Endodermal cell (in vitro differentiated cells): Measurements from ENCODE around the gene LRRC73. TPM values are rescaled to one million over a fixed set of nuclear protein-coding genes. Genes with fewer than 3 reads are reported as not detected.

ENCODE experiments used
- DNase-seq: peaks from one replicate; pipeline ENCODE4 v3.0.0-alpha.2; 2017
- H3K27ac ChIP-seq: 2 replicates; pipeline ENCODE4 v1.5.1; 2013; ENCODE audit warnings: mild to moderate bottlenecking, low read depth, low read length, moderate library complexity
- H3K27me3 ChIP-seq: 2 replicates; pipeline ENCODE4 v1.6.1; 2013; ENCODE audit warnings: mild to moderate bottlenecking, low read length, moderate library complexity; ENCODE audit not compliant: insufficient read depth, control insufficient read depth, poor library complexity, severe bottlenecking
- H3K36me3 ChIP-seq: 2 replicates; pipeline ENCODE4 v1.7.0; 2013; ENCODE audit warnings: mild to moderate bottlenecking, low read length, moderate library complexity; ENCODE audit not compliant: control insufficient read depth, insufficient read depth
- H3K4me1 ChIP-seq: one replicate; pipeline ENCODE4 v1.7.0; 2013; ENCODE audit warnings: low read length; ENCODE audit not compliant: control insufficient read depth, insufficient read depth
- H3K4me3 ChIP-seq: 2 replicates; pipeline ENCODE4 v1.5.1; 2013; ENCODE audit warnings: mild to moderate bottlenecking, low read length, moderate library complexity
- H3K9ac ChIP-seq: 2 replicates; pipeline ENCODE4 v1.6.1; 2013; ENCODE audit warnings: mild to moderate bottlenecking, low read length, moderate library complexity; ENCODE audit not compliant: poor library complexity, severe bottlenecking; ENCODE audit errors: extremely low read depth
- H3K9me3 ChIP-seq: 2 replicates; pipeline ENCODE4 v1.6.1; 2013; ENCODE audit warnings: mild to moderate bottlenecking, low read length, moderate library complexity; ENCODE audit not compliant: control insufficient read depth
- H3K27ac Mint-ChIP-seq: 2 replicates; pipeline ENCODE4 v1.8.0; 2020; ENCODE audit warnings: mixed read lengths
- H3K27me3 Mint-ChIP-seq: 2 replicates; pipeline ENCODE4 v1.8.0; 2021; ENCODE audit warnings: mild to moderate bottlenecking, mixed read lengths; ENCODE audit not compliant: insufficient read depth
- H3K36me3 Mint-ChIP-seq: 2 replicates; pipeline ENCODE4 v1.8.0; 2020; ENCODE audit warnings: low read depth, mixed read lengths
- H3K4me1 Mint-ChIP-seq: 2 replicates; pipeline ENCODE4 v1.8.0; 2020; ENCODE audit warnings: mixed read lengths
- H3K4me3 Mint-ChIP-seq: 2 replicates; pipeline ENCODE4 v1.8.0; 2020; ENCODE audit warnings: mild to moderate bottlenecking, moderate library complexity, mixed read lengths
- H3K9me3 Mint-ChIP-seq: 2 replicates; pipeline ENCODE4 v1.8.0; 2020; ENCODE audit warnings: mild to moderate bottlenecking, mixed read lengths
- CTCF ChIP-seq: fragments of 200-600 bp; sonication (generic); conservative IDR thresholded peaks from 2 replicates; pipeline ENCODE4 v1.5.0; 2021; ENCODE audit warnings: antibody characterized with exemption, mild to moderate bottlenecking
- WGBS, 2 experiments: methylation state at CpG; one replicate each; pipeline versions ENCODE4 v1.1.5 to v1.1.7; 2013; ENCODE audit warnings: missing lambda C conversion rate in 2 of 2, mixed read lengths in 1 of 2; ENCODE audit not compliant: insufficient coverage in 1 of 2, insufficient read length in 1 of 2; 5-methylcytosine and 5-hydroxymethylcytosine counted together
- total RNA-seq, 2 donors: library from RNA; stranded (reverse); fragmentation: NEBNext Ultra II Directional in 1 of 2; extraction: Animal tissue kit (Norgen Biotek cat#: 25700) in 1 of 2; gene quantifications; 2 replicates in 1 of 2; 3 replicates in 1 of 2; pipeline ENCODE4 v1.2.1, GENCODE V29; 2021

Gene LRRC73
- total RNA-seq, 2 donors from 2014 or later: 0.46 to 0.64 TPM

DNA sequence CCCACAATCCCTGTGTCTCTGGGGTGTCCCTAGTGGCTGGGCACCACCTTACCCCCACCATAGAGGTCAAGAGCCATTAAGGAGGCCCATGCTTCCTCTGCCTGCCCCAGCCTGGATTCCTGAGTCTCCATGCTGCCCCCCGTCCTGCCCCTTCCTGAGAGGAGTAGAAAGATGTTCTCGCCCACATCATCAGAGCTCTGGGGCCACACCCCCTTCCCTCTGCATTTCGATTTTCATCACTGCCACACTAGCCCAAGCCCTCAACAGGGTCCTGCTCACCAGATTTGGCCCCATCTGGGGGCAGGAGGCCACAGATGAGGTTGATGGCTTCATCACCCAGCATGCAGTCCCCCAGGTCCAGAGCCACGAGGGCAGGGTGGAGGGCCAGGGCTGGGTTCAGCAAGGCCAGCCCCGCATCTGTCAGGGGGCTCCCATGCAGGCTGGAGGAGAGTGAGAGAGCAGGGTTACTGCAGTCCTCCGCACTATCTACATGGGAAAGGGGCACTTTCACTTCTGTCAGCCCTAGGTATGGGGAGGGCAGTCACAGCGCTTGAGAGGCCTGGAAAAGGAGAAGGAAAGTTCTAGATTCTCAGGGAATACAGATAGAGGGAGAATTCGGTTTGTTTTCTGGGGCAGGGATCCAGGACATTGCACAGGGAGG, 1.5 kb downstream of the LRRC73 start:
- peaks cover 2% of the 10 kb centered on the region for H3K4me1 Mint-ChIP-seq
- DNase-seq: no peak
- H3K9me3 Mint-ChIP-seq: no peaks in the 10 kb centered on the region
- peak overlapping the region; percentile 61 for H3K4me3 Mint-ChIP-seq
- Histone ChIP-seq H3K36me3 (peaks cover 33% of the 10 kb centered on the region), H3K9ac (no peak overlapping the region), H3K4me3 (no peak overlapping the region), H3K27ac (no peak overlapping the region), H3K9me3 (no peaks in the 10 kb centered on the region), H3K27me3 (peaks cover 23% of the 10 kb centered on the region), H3K4me1 (no peaks in the 10 kb centered on the region)
- peak; percentile 13 for TF ChIP-seq CTCF
- peaks cover 27% of the 10 kb centered on the region for H3K36me3 Mint-ChIP-seq
- WGBS, 2 experiments: 74 to 77% methylated on average over 6 to 8 of the region's 8 CpGs
- H3K27me3 Mint-ChIP-seq: peaks cover 31% of the 10 kb centered on the region
- no peak overlapping the region for H3K27ac Mint-ChIP-seq

GRCh38 chr6:43506667-43507471, 3.3 kb downstream of the LRRC73 start:
- H3K27ac Mint-ChIP-seq: no peak overlapping the region
- no peak overlapping the region for H3K9ac ChIP-seq
- peak; percentile 95 for TF ChIP-seq CTCF
- H3K4me3 ChIP-seq: no peak overlapping the region
- 29 to 43% methylated on average over 11 to 14 of the region's 14 CpGs for WGBS, 2 experiments
- peaks cover 2% of the 10 kb centered on the region for H3K4me1 Mint-ChIP-seq
- DNase-seq: peak; percentile 94
- H3K4me3 Mint-ChIP-seq: no peak overlapping the region
- H3K36me3 Mint-ChIP-seq: peaks cover 29% of the 10 kb centered on the region
- H3K9me3 Mint-ChIP-seq: no peaks in the 10 kb centered on the region
- H3K27ac ChIP-seq: no peak overlapping the region
- no peaks in the 10 kb centered on the region for H3K9me3 ChIP-seq
- peaks cover 31% of the 10 kb centered on the region for H3K27me3 Mint-ChIP-seq
- H3K36me3 ChIP-seq: peaks cover 28% of the 10 kb centered on the region
- H3K27me3 ChIP-seq: peaks cover 23% of the 10 kb centered on the region
- H3K4me1 ChIP-seq: no peaks in the 10 kb centered on the region

- Mint-ChIP-seq H3K9me3 (no peaks in the 10 kb centered on the region), H3K27ac (no peak overlapping the region), H3K27me3 (peaks cover 31% of the 10 kb centered on the region), H3K4me3 (no peak overlapping the region), H3K4me1 (peaks cover 2% of the 10 kb centered on the region), H3K36me3 (peaks cover 30% of the 10 kb centered on the region)
- WGBS, 2 experiments: 91% methylated on average over 3 of the region's 3 CpGs; no CpG with 5 or more reads in 1 of the 2 experiments
- DNase-seq: no peak
- peaks cover 23% of the 10 kb centered on the region for H3K27me3 ChIP-seq
- H3K36me3 ChIP-seq: peaks cover 21% of the 10 kb centered on the region
- no peak for TF ChIP-seq CTCF
- no peak overlapping the region for H3K9ac ChIP-seq
- no peaks in the 10 kb centered on the region for H3K4me1 ChIP-seq
- H3K9me3 ChIP-seq: no peaks in the 10 kb centered on the region
- H3K27ac ChIP-seq: no peak overlapping the region
- H3K4me3 ChIP-seq: no peak overlapping the region
Observed at GRCh38 chr6:43506171-43506570, 4.0 kb downstream of the LRRC73 start.
